ENCODE measurements around the gene SH3BP4.

DNA sequence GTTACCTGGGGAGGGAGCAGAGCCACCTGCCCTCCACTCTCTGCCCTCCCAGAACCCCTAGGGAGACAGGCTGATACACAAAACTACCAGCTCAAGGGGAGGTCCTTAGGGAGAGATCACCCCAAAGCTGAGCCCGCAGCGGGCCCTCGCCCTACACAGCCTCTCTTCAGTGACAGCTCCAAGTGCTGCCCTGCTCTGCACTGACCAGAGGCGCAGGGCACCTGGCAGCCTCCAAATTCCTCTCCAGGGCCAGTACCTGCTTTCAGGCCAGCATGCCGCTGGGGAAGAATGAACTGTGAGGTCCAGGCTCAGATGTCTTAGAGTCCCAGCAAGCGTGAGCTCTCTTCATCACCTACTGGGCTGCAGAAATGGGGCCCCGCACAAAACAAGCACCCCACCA lies 11.3 kb upstream of the SH3BP4 start:
- TF ChIP-seq POLR2AphosphoS5 (IDR thresholded peaks at IDR 0.05; ENCODE audit: low read length) (no peak), KDM1A (IDR thresholded peaks at IDR 0.05; ENCODE audit: borderline replicate concordance) (no peak), BACH1 (IDR thresholded peaks at IDR 0.05; ENCODE audit: borderline replicate concordance) (no peak), EZH2 (IDR thresholded peaks at IDR 0.05; ENCODE audit: borderline replicate concordance, control insufficient read depth, low read depth, low read length) (no peak), MAX (IDR thresholded peaks at IDR 0.05; ENCODE audit: low read depth, low read length) (no peak)
- TF ChIP-seq, protein P1, sequence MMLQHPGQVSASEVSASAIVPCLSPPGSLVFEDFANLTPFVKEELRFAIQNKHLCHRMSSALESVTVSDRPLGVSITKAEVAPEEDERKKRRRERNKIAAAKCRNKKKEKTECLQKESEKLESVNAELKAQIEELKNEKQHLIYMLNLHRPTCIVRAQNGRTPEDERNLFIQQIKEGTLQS (IDR thresholded peaks at IDR 0.05; ENCODE audit: borderline replicate concordance, extremely low read depth, low read depth, low read length): no peak

Measured in GM12878 (cell line).